GM19099 (cell line): Measurements from ENCODE around the gene DDAH2.

ENCODE experiments used
- POLR2A ChIP-seq: IDR thresholded peaks from 3 replicates; pipeline ENCODE4 v1.6.1; 2011; ENCODE audit warnings: low read depth; ENCODE audit not compliant: insufficient read length; ENCODE audit errors: extremely low read depth

Gene DDAH2, protein sequence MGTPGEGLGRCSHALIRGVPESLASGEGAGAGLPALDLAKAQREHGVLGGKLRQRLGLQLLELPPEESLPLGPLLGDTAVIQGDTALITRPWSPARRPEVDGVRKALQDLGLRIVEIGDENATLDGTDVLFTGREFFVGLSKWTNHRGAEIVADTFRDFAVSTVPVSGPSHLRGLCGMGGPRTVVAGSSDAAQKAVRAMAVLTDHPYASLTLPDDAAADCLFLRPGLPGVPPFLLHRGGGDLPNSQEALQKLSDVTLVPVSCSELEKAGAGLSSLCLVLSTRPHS

DNA sequence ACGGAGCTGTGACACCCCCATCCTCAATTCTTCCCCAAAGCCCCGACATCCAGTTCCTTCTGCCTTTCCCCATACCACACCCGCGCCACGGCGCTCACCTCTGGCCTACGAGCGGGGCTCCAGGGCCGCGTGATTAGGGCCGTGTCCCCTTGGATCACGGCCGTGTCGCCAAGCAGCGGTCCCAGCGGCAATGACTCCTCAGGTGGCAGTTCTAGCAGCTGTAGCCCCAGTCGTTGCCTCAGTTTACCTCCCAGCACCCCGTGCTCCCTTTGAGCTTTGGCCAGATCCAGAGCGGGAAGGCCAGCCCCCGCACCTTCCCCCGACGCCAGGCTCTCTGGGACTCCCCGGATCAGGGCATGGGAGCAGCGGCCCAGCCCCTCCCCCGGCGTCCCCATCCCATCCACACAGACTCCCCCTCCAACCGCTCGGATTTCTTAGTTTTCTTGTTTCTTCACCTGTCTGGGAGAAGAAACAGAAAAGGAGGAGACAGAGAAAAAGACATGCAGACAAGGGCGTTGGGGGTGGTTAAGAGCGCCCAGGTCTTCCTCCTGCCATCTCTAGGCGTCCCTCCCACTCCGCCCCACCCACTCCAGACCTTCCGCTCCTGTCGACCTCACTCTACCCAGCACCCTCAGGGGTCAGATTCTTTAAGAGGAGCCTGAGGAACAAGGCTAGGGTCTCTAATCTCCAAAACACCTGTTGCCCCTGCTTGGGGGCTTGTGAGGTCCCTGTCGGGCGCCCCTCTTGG lies at the start of gene DDAH2:
TSS of gene DDAH2 (minus strand) at position 533 of the 748 bp plus-strand sequence. CDS start at position 395, 138 bp downstream.
- TF ChIP-seq POLR2A, result no peak

DNA sequence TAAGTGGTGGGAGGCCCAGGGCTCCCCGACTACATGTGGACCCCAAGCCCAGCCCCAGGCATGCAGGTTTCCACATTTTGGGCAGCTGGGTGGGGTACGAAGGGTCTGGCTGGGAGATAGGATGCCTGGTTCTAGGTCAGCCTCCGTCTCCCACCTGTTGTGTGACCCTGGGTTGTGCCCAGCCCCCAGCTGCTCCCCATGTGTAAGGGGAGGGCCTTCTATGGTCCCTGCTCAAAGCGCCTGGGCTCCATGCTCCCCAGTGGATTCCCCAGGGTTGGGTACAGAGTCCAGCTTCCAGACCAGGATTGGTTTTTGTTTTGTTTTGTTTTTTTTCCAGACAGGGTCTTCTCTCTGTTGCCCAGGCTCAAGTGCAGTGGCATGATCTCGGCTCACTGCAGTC lies 49.1 kb upstream of the DDAH2 start:
- TF ChIP-seq POLR2A, result no peak

DNA sequence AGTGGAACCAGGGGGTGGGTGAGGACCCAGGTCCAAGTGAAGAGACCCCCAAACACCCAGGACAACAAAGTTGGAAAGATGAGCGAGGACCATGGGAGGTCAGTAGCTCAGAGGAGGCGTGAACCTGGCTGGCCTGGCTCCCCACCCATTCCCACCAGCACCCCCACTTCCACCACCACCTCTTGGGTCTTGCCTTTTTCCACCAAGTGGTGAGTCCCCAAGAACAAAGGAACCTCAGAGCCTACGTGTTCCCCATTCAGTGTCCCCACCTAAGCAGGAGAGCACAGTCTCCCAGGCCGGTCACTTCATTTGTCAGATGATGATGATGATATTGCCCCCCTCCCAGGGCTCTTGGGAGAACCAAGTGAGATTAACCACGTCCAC lies 48.6 kb upstream of the DDAH2 start:
- TF ChIP-seq POLR2A, result no peak

DNA sequence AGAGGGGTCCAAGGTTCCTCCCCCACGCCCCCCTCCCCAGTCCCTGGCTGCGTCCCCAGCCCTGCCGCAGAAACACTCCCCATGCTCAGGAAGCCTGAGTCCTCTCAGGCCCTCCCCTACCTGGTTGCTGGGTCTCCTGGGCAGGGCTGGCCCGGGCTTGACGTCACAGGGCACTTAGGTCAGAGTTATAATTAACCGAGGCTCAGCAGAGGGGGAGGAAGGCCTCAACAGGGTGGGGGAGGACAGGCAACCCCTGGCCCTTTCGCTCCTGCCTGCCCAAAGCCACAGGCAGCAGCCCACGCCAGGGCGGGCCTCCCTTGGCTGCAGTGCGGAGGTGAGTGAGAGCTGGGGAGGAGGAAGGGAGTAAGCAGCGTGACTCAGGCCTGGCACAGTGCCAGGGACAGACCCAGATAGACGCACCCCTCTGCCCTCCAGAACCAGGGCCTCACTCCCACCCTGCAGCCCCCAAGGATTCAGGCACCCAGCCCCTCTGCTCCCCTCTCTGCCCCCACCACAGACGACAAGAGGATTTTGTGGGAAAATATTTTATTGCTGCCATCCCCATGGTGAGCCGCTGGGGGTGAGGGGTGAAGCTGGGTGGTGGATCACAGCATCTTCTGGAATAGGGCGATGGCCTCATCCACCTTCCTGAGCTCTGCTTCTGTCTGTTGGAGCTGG lies 48.0 kb upstream of the DDAH2 start, which contains the start of gene VWA7:
TSS of gene VWA7 (minus strand) at position 340 of the 678 bp plus-strand sequence. CDS start 549 bp downstream, outside the sequence.
- TF ChIP-seq POLR2A, result no peak

DNA sequence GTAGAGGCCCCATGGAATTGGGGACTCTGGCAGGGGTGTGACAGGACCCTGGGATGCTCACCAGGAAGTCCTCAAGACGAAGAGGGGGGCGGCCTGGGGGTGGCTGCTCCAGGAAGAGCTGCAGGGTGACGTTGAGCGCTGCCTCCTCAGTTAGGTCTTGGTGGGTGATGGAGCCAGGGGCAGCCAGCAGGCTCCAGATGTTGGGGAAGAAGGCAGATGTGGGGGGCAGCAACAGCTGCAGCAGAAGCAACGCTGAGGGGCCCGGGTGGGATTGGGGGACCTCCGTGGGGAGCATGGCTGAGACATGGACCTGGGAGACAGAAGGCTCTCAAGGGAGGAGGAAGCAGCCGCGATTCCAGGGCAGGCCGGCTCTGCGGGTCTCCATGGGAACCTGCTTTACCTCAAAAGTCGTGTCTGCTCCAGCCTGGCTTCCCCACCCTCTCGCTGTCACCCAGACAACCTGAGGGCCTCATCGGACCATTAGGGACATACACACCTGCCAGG lies 47.4 kb upstream of the DDAH2 start:
- TF ChIP-seq POLR2A, result no peak

DNA sequence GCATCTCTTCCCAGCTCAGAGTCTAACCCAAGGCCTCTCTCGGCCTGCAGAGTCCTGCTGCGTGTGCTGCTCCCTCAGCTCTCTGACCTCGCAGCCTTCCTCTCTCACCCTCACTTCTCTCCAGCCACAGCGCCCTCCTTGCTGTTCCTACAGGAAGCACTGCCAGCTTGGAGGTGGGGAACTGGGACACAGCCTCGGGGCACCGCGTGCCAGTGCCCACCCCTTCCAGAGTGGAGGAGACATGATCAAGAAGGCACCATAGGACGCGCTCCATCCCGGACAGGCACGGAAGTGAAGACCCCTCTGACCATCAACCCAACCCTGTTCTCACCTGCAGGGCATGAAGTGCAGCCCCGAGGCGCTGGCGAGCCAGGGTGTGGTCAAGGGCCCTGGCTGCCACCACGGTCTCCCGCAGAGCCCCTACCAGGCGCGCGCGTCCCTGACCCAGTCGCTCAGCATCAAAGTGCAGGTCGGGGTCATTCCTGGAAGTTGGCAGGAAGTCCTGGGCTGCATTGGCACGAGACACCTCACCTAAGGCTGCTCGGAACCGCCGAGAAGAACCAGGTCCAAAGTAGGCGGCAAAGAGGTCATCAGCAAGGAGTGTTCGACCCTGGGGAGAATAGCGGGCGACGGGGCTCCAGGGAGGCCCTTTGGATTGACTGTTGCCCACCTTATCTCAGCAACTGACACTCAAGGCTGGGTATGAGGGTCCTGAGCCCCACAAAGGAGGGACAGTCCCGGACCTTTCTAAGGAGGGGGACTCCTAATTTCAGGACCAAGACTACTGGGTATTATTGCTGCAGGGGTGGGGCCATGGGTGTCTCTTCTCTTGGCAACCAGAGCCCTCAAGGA lies 46.8 kb upstream of the DDAH2 start:
- TF ChIP-seq POLR2A, result no peak

DNA sequence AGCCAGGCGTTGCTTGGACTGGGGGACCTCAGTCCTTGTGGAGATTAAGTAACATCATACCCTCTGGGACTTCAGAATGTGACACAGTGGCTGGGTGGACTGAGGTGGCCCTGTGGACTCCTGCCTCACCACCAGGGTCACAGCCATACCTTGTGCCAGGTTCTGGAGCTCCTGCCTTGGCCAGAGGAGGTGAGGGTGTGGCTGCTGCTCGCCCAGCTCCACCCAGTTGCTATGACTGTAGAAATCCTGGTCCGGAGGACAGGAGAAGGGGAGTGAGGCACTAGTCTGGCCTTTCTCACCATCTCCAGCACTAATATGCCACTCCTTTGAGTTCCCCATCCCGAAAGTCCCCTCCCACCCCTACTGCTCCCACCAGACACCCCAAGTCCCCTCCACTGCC lies 46.1 kb upstream of the DDAH2 start:
- no peak for TF ChIP-seq POLR2A

DNA sequence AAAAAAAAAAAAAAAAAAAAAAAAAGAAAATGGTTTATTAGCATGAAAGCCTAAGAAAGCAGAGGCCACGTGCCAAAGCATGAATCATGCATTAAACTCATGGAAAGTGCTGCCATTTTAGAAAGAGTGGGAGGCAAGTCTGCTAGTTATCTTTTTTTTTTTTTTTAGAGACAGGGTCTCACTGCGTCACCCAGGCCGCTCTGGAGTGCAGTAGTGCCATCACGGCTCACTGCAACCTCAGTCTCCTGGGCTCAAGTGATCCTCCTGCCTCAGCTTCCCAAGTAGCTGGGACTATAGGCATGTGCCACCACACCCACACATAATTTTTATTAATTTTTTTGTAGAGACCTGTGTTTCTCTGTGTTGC lies 42.9 kb upstream of the DDAH2 start:
- no peak for TF ChIP-seq POLR2A

DNA sequence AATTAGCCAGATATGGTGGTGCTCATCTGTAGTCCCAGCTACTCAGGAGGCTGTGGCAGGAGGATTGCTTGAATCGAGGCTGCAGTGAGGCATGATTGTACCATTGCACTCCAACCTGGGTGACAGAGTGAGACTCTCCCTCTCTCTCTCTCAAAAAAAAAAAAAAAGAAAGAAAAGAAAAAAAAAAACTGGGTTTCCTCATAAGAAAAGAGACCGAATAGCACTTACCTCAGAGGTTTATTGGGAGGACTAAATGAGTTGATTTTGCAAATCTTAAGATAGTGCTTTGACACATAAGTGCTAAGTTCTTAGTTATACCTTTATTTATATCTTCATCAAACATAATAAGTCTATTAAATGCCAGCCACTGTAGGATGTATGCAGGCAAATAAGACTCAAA lies 41.8 kb upstream of the DDAH2 start:
- TF ChIP-seq POLR2A, result no peak

DNA sequence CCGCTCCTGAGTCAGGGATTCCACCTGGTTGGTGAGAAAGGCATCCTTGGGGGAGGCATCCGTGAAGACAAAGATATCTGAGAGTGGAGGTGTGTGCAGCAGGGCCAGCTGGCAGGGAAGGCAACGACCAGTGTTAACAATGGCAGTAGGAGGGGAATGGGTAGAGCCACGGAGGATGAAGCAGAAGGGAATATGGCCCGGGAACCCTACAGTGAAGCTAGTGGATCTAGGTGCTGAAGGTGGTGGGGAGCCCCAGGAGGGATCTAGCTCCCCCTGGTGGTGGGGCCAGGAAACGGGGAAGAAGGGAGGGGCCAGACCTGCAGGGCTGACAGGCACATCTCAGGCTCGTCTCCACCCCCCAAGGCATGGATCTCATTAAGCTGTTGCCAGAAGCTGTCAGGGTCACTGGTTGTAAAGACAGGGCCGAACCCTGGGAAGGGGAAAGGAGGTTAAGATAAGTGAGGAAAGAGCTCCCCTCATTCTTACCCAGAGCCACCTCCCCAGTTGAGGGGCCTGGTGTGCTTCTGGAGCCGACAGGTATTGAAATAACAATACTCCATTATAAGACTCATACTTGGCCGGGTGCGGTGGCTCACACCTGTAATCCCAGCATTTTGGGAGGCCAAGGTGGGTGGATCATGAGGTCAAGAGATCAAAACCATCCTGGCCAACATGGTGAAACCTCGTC lies 40.7 kb upstream of the DDAH2 start:
- TF ChIP-seq POLR2A, result no peak

DNA sequence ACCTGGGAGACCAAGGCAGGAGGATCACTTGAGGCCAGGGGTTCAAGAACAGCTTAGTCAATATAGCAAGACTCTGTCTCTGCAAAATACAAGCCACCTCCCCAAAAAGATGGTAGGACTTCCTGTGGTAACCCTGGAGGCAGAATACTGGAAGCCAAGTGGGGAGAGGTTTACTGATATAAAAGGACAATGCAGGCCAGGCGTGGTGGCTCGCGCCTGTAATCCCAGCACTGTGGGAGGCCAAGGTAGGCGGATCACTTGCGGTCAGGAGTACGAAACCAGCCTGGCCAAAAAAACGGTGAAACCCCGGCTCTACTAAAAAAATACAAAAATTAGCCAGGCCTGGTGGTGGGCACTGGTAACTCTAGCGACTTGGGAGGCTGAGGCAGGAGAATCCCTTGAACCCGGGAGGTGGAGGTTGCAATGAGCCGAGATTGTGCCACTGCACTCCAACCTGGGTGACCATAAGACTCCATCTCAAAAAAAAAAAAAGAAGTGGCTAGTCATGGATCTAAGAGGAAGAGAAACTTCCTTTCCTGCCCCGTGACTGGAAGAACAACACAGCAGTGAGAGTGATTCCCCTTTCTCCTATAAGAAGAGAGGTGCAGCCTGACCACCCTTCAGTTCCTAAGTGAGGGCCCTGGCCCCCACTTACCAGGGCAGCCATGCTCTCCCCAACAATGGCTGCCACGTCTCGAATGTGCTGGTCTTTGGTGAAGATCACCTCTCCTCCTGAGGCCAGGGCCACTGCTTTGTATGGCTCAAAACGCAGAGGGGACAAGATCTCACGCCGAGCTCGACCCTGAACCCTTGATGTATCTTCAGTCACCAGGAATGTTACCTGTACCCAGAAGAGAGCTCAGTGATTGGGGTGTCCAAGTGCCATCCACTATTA lies 39.5 kb upstream of the DDAH2 start:
- no peak for TF ChIP-seq POLR2A

DNA sequence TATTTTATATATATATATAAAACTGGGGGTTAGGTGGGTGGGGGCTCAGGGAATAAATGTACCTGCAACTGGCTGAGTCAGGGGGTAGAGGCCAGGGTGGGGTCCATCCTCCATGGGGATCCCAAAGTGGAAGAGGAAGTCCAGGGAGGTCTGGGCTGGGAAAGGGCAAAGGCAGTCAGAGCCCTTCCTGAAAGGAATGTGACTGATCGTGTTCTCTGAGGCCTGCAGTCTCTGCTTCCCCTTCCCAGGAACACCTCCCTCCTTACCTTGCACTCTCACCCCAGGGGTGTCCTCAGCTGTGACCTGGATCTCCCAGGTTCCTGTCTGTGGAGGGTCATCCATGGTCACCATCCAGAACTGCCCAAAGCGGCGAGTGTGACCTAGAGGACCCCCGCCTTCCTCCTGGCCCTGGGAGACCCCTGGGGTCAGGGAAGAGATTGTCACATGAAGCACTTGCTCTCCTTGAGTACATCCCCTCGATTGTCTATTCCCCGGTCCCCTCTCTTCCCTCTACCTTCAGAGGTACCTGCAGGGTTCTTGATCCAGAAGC lies 38.1 kb upstream of the DDAH2 start:
- no peak for TF ChIP-seq POLR2A
